ENCODE data around the gene USP36.

The USP36 gene

GRCh38 chr17:78819806-78820792 lies 20.5 kb downstream of the USP36 start:
- H3K27ac ChIP-seq = no peak overlapping the region
- DNase-seq (ENCODE audit: low read depth, low spot score) = no peak

DNA sequence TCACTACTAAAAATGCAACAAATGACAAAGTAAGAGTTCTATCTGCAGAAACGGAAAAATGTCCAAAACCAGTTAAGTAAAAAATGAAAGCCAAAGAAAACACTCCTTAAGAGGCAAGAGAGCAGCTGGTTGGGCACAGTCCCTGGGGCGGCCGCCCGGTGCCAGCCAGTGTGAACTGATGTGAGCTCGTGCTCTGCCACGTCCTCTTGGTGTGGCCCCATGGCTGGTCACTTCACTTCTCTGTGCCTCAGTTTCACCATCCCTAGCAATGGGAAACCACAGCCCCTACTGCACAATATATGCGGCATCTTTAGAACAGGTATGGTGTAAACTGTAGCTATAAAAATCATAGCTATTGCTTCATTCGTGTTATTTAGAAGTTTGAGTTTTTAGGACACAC lies 21.2 kb downstream of the USP36 start:
- DNase-seq (ENCODE audit: low read depth, low spot score) = no peak
- H3K27ac ChIP-seq = no peak overlapping the region

GRCh38 chr17:78818932-78819331 lies 21.7 kb downstream of the USP36 start:
- DNase-seq (ENCODE audit: low read depth, low spot score) = no peak
- H3K27ac ChIP-seq = no peak overlapping the region

- H3K27ac ChIP-seq = no peak overlapping the region
- DNase-seq (ENCODE audit: low read depth, low spot score) = no peak
Measured at GRCh38 chr17:78818152-78818846, 22.3 kb downstream of the USP36 start.

- DNase-seq (ENCODE audit: low read depth, low spot score) = no peak
- H3K27ac ChIP-seq = no peak overlapping the region
Measured at GRCh38 chr17:78817123-78817522, 23.5 kb downstream of the USP36 start.

- DNase-seq (ENCODE audit: low read depth, low spot score) = no peak
- H3K27ac ChIP-seq = no peak overlapping the region
Measured at GRCh38 chr17:78815696-78816095, 24.9 kb downstream of the USP36 start.

GRCh38 chr17:78812855-78813254 lies 27.8 kb downstream of the USP36 start:
- no peak for DNase-seq (ENCODE audit: low read depth, low spot score)
- no peak overlapping the region for H3K27ac ChIP-seq

- DNase-seq (ENCODE audit: low read depth, low spot score) = no peak
- H3K27ac ChIP-seq = no peak overlapping the region
Measured at GRCh38 chr17:78808163-78808562, 32.5 kb downstream of the USP36 start.

- DNase-seq (ENCODE audit: low read depth, low spot score) = no peak
Measured at GRCh38 chr17:78806451-78806850, 34.2 kb downstream of the USP36 start.

GRCh38 chr17:78805301-78805700 lies 35.3 kb downstream of the USP36 start:
- no peak for DNase-seq (ENCODE audit: low read depth, low spot score)
- H3K27ac ChIP-seq = no peak overlapping the region

More at GRCh38 chr17:78806451-78806850, 34.2 kb downstream of the USP36 start:
- H3K27ac ChIP-seq = no peak overlapping the region

DNA sequence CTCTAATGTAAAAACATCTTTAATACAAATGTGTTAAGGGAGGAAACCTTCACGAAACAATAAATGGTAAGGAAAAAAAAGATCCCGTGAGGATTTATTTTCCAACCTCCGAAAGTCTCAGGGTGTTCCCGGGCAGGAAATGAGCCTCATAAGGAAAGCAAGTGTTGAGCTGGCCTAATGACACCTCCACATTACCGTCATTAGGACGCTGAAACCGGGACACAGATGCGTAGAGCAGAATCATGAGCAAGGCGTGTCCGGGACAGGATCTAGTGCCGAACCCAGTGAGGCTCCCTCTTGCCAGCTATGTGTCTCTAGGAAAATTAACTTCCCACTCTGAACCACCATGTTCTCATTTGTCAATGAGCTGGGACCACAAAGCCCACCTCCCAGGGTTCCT lies 35.8 kb downstream of the USP36 start:
- no peak overlapping the region for H3K27ac ChIP-seq

GRCh38 chr17:78803186-78803845 lies 37.3 kb downstream of the USP36 start:
- DNase-seq (ENCODE audit: low read depth, low spot score) = no peak
- no peak overlapping the region for H3K27ac ChIP-seq

More for the DNA sequence above, 35.8 kb downstream of the USP36 start:
- DNase-seq (ENCODE audit: low read depth, low spot score) = no peak

GRCh38 chr17:78802459-78802858 lies 38.2 kb downstream of the USP36 start:
- no peak for DNase-seq (ENCODE audit: low read depth, low spot score)
- H3K27ac ChIP-seq = no peak overlapping the region

DNA sequence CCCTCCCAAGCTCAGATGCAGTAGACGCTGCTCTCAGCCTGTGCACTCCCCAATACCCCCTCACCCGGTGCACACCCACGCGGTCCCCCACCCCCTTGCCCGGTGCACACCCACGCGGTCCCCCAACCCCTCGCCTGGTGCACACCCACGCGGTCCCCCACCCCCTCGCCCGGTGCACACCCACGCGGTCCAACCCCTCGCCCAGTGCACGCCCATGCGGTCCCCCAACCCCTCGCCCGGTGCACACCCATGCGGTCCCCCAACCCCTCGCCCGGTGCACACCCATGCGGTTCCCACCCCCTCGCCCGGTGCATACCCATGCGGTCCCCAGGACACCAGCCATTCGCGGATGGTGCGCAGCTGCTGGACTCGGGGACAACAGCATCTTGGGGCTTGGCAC lies 38.6 kb downstream of the USP36 start:
- H3K27ac ChIP-seq = no peak overlapping the region
- no peak for DNase-seq (ENCODE audit: low read depth, low spot score)

DNA sequence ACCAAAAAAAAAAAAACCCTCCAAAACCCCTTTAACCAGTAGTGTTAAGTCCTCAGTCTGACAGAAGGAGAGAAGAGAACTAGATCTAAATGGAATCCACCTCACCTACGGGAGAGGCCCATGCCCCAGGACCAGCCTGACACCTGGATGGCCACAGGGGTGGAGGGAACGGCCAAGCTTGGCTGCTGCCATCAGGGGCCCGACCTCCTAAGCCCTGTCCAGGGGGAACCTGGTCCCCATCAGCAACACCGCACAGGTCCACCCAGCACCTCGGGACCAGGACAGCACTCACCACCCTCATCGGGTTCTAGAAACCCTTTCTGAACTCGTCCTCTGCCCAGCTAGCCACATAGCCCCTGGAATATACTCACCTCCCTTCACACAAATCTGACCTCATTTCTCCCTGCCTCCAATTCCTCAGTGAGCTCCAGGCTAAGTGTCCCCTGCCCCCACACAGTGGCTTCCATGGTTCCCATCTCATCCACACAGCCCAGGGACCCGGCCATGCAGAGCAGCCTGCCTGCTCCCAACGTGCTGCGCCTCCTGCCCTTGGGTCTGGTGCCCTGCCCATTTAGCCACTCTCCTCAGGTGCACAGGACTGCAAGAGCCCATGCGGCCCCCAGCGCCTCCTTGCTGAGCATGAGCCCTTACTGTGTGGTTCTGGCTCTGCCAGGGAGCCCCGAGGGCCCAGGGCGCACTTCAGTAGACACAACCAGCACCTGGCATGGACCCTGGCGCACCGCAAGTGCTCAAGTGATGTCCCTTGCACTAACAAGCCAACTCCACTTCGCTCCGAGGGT lies 40.3 kb downstream of the USP36 start:
- no peak overlapping the region for H3K27ac ChIP-seq
- DNase-seq (ENCODE audit: low read depth, low spot score) = no peak

DNA sequence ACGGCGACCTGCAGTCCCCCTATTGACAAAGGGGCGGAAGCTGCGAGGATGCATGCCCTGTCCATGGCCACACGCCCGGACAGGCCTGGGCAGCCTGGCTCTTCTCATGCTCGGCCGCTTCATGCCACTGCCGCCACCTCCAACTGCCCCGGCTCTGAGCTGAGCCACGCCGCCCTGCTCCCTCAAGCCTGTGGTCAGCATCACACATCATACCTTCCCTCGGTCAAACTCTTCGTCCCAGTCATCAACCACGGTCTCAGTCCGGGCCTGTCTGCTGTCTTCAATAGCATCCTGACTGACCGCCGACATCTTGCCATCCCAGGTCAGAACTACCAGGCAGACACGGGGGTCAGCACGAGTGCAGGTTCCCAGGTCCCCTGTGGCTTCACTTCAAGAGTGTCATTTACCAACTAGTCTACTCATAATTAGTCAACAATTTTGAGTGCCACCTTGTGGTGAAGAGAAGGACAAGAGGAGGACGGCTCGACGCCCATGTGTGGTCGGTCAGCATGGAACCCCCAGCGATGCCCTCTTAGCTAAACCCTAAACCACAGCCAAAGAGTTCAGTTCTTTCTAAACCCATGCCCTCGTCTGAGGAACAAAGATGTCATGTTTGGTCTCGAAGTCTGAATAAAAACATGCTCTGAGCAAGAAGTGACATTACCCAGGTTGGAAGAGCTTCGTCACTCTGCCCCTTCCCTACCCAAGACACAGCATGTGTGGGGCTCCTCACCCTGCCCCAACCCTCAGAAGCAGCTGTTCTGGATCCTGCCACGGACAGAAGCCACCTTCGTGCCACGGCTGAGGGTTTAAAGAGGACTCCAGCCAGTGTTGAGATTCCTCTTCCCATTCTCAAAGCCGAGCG lies 41.7 kb downstream of the USP36 start:
- H3K27ac ChIP-seq = no peak overlapping the region
- DNase-seq (ENCODE audit: low read depth, low spot score) = no peak

DNA sequence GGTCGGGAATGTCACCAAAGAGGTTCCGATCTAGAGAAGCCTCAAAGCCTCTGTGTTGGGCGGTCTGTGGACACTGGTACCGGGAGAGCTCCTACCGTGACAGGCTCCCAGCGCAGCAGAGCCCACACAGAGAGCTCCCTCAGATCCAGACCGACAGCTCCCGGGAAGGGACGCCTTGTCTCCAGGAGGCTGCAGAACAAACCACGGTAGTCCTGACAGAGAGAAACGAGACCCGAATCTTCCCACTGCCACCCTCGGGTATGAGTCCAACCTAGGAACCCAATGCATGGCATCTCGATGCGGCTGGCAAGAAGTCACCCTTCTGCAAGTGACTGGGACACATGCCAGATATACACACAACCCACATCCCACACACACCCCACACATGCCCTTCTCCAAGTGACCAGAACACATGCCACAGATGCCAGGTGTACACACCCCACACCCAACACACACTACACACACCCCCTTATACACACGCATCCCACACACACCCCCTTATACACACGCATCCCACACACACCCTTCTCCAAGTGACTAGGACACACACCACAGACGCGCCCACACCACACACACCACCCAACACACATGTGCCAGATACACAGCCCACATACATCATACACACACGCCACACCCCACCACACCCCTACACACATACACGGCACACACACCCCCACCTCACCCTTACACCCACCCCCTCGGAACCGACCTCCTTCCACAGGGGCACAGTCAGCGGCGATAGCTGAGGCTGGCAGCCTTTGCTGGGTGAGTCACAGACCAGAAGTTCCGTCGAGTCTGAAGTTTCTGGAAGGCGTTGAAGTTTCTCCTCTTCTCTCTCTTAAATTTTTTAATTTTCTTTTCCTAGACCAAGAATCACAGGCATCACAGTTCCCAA lies 42.7 kb downstream of the USP36 start:
- DNase-seq (ENCODE audit: low read depth, low spot score) = no peak
- H3K27ac ChIP-seq = no peak overlapping the region

DNA sequence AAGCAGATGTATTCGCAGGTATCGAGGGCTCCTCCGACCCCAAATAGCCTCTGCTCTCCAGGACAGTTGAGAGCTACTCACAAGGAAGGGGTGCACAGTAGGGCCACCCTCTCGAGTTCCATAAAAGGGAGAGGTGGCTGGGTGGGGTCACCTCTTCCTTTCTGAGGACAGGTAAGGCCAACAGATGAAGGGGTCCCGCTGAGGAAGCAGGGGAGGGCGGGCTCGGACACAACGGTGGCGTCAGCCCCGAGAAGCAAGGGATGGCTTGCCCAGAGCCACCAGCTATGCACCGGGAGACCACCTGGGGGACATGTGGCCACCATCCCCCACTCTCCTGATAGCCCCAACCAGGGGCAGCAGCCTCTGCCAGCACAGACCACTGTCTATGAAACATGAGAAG lies 43.4 kb downstream of the USP36 start:
- no peak for DNase-seq (ENCODE audit: low read depth, low spot score)
- no peak overlapping the region for H3K27ac ChIP-seq

Measured in epithelial cell of prostate (primary cell).